ENCODE results near the gene LMNTD1.

The LMNTD1 gene

DNA sequence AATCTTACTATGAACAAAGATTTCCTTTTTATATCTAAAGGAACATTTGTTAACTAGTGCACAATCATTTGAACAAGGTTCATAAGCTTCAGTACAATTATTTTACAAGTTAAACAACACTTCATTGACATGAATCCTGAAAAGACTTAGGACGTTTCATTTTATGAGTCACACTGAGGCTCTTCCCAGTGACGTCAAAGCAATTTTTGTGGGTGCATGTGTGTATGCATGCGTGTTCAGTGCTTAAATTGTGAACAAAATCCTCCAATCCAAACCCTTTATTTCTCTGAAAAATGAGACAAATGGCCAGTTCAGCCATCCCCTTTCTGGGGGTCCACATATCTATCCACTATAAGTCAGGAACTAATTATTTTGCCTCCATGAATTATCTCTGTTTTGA, 2.9 kb downstream of the LMNTD1 start:
- DNase-seq = no peak

DNA sequence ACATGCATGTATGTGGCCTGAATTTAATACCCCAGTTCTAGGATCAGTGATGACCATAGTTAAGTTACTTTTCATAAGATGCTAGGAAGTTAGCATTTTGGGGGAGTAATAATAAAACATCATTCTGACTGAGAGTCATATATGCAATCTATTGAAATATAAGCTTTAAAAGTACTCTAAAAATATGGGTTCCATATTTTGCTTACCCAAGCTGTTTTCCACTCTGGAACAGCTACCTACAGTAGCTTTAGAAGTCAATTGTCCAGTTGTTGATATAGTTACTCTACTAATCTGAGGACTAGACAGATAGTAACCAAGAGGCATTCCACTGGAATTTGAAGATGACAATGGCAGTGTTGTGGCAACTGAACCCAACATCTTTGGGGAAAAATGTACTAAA, 4.0 kb downstream of the LMNTD1 start:
- DNase-seq = no peak

DNA sequence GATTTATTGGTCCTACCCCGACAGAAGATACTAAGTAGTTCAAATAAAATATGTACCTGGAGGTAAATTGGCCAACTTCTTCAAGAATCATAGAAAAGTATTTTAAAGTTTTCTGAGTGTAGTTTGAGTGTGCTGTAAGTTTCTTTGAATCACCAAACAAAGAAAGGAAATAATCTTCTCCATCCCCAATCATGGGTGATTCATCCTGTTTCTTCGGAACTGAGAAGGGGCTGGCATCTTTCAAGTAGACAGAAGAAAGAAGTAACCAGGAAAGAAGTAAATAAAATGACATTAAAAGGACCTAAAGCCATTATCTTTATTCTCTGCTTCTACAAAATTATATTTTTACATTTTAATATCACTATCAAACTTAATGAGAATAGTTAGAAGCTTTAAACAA, 6.8 kb downstream of the LMNTD1 start:
- DNase-seq = no peak

DNA sequence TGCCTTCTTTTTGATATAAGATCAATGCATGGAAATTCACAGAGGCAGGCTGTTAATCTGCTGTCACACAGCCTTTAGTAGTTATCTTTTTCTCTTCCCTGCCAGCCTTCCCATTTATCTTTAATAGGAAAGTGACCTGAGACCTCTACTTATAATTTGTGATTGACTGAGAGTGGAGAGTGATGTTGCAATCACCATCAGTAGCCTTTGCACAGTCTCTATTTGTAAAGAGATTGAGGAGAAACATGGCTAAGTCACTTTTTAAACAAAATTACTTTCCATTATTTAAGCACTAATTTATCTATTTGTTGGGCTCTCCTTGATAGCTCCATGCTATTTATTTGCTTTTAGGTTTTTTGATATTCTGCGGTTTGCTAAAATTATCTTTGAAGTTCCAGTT, 19.9 kb downstream of the LMNTD1 start:
- DNase-seq = no peak

DNA sequence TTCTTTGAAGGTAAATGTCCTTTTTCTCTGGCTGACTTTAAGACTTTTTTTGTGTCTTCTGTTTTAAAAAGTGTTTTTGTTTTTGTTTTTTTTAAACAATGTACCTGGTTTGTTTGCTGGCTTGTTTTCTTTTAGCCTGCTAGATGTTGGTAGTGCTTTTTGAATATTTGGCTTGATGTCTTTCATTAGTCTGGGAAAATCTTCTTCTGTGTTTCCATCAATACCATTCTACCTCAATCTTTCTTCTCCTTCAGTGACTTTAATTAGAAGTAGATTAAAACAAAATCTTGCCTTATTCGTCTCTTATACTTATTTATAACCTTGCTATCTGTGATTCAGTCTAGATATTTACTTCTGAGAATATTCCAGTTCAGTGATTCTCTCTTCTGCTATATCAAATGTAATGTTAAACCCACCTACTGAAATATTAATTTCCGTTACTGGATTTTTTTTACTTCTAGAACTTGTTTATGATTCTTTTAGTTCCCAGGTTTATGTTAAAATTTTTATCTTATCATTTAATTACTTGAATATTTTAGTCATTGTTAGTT, 21.5 kb downstream of the LMNTD1 start:
- DNase-seq = no peak

DNA sequence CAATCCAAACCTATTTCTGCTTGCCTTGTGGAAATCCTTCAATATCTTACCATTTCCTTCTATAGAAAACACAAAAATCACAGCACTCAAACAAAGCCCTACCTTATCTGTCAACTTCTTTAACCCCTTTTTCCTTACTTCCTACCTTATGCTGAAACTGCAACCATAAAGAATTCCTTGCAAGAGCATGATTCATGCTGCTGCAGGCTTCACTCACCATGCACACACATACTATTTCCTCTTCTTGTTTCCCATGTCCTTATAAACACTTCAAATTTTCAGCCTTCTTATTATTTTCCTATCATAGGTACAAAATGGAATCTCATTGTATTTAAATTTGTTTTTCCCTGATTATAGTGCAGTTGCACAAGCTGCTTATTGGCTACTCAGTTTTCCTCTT, 23.3 kb downstream of the LMNTD1 start:
- DNase-seq = no peak

DNA sequence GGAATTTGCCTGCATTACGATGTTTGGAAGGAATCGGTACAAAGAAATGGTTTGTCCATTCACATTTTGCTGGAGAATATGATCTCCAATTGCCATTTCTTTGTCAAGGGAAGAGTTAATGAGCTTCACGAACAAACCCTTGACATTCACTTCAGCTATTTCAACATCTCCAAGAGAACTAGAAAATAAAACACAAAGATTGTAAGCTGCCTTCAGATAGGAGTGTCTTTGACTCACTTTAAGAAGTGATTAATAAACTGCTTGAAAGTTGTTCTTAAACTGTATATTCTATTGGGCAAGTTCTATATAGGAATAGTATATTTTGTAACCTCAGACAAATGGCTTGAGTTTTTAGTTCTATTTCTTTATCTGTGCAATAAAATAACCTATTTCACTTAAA, 26.3 kb downstream of the LMNTD1 start:
- no peak for DNase-seq

DNA sequence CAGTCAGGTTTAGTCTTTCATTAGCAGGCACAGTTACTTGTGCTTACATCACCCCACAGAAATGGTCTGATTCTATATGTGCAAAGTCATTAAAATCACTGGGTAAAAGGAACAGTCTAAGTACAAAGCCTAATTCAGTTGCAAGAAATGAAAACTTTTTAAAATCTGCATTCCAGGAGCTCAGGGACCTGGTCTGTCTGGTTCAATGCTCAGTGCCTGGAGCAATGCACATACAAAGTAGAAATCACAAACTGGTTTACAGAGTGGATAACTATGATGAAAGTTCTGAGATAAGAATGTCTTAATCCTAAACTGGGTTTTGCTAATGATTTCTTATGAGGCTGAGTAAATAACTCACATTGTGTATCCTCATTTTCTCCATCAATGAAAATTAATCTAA, 28.7 kb downstream of the LMNTD1 start:
- DNase-seq = no peak

DNA sequence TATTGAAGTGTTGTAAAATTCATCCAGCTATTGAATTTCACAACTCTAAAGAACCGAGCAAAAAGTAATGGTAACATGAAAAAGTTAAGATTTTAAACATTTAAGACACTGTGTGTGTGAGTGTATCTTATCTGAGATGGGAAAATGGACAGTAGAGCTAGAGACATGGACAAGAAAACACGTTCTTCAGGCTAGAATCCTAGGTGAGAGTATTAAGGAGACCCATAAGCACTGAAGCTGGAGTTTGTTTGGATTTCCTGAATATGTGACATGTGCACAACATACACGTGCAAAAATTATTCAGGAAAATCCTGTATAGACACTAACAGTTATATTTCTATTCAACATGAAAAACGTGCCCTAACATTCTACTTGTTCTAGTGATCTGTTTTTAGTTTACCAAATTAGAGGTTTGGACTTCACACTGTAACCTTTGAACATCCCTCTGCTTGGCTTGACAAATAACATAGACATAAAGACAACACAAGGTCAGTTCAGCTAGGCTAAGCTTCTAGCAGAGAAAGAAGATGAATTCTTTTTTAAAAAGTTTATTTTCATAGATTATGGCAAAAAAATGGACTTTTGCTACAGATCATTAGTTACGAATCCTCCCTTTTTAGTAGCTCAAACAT, 31.3 kb downstream of the LMNTD1 start:
- no peak for DNase-seq

DNA sequence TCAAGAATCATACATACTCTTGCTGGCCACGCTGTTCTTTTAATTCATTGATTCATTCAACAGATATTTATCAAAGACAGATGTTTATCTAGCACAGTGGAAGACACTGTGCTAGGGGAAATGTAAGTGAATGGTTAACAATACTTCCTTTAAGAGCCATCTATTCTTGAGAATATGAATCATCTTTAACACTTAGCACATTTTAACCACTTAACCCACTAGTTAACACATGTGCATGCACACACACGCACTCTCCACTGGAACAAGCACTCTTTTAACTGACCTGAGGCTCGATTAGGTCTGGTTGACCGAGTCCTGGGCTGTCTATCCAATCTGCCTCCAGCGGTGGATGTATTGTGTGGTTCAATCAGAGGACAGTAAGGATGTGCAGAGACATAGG, 34.6 kb downstream of the LMNTD1 start:
- no peak for DNase-seq

DNA sequence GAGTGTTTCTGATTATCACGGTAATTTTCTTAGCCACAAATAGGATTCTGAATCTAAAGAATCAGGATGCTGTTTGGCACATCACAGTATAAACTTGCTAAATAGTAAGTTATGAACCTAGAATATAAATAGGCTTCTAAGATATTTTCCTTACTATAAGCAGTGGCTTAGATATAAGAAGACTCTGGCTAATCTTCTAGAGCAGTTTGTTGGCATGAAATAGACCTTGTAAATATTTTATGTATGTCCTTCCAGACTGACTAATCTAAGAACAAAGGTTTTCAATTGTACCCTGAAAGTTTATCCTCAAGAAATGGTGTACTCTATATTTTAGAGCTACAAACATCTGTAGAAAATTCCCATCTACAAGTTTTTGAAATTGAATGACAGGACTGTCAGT, 48.3 kb downstream of the LMNTD1 start:
- no peak for DNase-seq

DNA sequence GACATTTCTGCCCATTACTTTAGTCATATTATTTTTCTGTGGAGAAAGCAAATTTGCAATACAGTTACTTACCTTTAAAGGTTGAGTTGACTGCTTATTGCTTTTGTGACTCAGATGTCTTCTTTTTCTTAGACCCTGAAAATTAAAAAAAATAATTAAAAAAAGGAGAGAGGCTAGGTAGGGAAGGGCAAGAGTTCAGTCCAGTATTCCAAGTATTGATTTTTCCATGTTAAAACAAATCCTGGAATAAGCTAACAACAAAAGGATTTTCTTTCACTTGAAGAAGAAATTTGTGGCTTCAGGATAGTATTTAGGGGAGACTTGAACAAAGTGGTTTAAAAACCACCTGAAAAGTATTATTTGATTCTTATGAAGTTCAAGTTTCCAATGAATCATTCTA, 49.4 kb downstream of the LMNTD1 start:
- no peak for DNase-seq

DNA sequence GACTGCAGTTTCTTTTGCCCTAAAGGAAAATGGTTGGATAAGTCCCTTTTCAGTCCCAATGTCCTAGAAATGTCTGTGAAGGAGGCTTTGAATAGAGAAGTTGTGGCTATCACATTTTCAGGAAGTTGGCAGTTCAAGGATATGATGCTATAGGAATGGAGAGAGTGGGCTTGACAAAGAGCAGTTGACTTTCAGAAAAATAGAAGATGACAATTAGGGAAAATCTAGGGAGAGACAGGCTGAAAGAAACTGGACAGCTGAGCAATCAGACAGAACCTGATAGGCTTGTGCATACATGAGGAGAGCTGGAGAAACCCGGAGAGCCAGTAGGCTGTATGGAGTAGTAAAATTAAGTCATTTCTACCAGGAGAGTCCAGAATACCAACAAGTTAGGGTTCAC, 50.5 kb downstream of the LMNTD1 start:
- DNase-seq = no peak

DNA sequence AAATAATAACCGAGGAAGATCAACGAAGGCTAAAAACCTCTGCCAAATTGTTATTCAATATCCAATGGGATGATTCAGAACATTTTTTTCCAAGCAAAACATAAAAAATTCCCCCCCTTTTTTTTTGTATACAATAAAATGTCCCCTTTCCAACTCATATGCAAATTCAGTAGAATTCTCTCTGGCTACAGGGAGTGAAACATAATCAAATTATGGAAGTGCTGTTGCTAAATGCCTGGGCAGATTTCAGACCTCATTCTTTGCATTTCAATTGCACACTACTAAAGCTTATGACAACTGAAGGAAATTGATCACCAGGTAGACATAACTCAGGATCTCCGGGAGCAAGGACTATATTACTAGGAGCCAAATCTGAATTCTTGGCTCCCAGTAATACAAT, 51.0 kb downstream of the LMNTD1 start:
- no peak for DNase-seq

DNA sequence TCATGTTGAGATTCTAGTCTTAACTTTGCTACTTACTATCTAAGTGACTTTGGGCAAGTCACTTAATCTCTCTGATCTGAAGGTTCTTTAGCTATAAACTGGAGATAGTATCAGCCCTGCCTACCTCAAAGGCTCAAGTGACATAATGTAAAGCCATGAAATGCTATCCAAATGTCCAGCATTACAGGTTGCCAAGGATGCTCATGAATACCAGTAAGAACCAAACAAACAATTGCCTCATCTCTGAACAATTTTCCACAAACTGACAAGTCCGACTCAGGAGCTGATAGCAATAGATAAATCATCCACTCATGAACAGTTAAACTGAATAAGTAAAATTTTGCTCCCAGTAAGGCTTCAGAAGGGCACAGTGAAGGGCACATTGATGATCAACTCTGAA, 51.5 kb downstream of the LMNTD1 start:
- no peak for DNase-seq

DNA sequence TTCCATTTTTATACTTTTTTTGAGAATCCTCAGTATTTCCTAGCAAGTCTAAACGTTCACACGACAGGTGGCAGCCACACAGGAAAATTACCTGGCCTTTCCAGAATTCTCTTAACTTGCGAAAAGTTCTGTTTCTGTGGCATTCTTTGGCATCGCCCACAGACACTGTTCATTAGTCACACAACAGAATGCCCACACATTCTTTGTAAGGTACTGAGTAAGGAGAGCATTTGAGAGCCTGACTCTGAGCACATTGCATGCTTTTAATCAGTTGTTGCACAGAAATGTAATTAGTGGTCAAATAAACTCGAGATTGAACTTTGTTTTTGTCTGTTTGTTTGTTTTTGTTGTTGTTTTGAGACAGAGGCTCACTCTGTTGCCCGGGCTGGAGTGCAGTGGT, 52.4 kb downstream of the LMNTD1 start:
- DNase-seq = no peak

DNA sequence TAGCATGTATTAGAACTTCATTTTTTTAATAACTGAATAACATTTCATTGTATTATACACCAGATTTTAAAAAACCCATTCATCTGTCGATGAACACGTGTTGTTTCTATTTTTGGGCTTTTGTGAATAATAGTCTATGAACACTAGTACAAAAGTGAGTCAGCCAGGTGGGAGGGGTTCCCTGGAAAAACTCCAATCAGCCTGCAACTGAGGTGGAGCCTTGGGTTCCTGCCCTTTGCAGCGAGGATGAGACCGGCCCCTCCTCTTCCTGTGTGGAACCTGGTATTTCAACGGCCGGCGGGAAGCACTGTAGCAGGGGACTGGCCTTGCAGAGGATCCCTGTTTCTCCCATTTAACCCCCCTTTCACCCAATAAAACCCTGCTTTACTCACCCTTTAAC, 56.1 kb downstream of the LMNTD1 start:
- no peak for DNase-seq

DNA sequence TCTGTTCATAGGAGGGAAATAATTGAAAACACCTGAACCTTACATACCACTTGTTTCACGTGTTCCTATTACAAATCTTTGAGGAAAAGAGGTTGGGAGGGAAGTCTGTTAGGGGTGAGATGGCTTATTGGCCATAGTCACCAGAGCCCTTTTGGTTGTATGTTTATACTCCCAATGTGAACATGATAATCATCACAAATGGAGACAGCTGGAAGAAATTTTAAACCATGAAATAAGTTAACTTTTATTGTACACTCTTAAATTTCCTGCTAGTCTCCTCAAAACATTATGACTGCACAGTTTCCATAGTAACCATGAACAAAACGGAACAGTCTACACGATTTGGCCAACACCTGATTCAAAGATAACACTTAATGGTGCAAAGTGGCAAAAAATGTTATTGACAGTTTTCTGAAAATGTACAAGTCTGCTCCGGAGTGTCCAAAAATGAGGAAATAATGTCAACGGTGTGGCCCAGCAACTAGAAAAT, 56.9 kb downstream of the LMNTD1 start:
- peak; percentile 24 for DNase-seq

DNA sequence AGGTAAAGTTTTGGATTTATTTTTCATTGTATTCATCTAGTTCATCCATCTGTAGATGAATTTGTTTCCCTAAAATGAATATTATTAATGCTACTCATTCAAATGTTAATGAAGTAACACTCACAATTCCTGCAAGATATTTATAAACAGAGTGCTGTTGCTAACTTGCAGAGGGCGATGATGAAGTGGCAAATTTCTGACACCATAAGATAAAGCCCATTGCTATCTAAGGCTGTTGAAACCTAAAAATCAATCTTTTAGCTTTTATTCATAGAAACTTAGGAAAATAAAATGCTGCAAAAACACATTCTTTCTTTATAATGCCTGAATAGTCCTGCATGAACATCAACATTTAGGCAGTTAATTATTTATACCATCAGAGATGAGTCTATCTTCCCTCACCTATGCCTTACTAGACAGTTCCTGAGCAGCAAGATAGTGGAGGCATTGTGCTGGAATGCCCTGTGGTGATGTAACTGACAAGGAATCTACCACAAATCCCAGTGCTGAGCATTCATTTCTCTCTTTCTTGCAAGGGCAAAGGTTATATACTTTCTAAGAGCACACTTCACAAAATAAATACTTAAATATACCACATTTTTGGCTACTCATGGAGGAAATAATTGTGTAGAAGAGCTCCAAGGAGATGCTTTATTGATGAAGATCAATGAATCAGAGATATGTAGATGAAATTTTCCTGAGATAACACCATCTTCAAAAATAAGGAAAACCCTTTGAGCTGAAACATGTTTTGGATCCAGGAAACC, 57.6 kb downstream of the LMNTD1 start:
- DNase-seq = no peak

DNA sequence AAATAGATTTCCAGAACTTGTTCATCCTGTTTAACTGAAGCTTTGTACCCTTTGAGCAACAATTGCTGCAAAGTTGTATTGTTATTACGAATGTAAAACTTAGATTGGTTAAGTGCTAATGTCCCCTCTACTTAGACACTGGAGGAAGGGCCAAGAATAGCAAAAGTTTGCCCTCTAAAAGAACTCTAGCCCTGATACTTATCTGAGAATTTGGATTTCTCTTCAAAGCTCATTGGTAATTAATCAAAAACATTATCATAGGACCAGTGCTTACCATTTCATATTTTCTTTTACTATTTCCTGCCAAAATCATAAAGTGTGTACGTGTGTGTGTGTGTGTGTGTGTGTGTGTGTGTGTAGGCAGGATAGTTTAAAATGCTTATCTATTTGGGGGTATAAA, 58.2 kb downstream of the LMNTD1 start:
- DNase-seq = no peak

DNA sequence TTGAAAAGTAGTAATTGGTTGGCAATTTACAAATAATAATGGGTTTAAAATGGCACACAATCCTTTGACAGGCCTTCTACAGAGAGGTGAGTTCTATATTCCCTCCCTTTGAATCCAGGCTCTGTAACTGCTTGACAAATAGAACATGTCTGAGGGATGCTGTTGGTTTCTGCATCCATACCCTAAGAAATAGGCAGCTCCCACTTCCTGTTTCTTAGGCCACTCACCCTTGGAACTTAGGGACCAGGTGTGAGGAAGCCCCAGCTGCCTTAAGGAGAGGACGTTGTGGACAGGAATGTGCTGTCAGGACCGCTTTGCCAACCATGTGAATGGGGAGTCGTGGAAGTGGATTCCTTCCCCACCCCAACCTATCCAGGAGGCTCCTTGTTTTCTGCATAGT, 59.4 kb downstream of the LMNTD1 start:
- no peak for DNase-seq

DNA sequence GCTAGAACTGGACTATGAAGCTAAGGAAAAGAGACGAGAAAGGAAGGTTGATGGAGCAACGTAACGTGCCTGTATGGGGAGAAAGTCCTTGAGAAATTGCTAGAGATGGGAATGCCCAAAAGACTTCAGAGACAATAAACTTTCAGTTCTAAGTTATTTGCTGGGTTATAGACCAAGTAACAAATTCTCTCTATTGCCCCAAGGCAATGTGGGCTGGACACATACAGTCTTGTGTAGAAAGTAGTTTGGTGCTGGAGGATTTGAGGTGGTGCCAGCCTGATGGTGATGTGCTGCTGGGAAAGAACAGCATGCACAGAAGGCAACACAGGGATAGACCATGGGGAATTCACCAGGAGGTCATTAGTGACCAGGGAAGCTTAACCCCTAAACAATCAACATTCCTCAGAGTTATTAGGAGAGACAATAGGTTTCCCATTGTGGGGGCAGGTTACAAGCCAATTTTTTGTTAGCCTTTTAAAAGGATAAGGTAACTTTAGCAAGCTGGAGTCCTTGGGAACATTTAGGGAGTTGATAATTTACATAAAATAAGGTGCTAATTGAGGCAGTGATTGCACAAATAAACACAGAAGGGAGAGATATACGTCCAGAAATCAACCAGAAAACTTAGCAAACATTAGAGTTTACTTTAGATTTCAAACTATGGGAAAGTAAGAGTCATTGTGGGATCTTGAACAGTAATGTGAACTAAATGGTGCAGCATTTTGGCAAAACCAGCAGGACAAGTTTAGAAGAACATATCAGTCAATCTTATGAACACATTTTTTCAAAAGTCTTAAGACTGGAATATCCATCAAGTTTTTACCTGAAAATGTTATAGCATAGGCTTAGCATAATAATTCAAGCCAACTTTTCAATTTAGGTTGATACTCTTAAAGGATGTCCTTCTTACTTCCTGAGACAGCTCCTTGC, 61.4 kb downstream of the LMNTD1 start:
- no peak for DNase-seq
